Ovary (tissue), 9 donors: Measurements from ENCODE around the gene ALX3. TPM values are rescaled to one million over a fixed set of nuclear protein-coding genes. Genes with fewer than 3 reads are reported as not detected.

Experiments used
- DNase-seq, 5 donors: peaks; one replicate each; pipeline ENCODE4 v3.0.0-alpha.2; 2019 to 2020
- H3K27ac ChIP-seq, 2 donors: fragments of 200-600 bp; one replicate each; pipeline versions ENCODE4 v1.5.1 to v1.8.0; 2019 to 2022
- H3K27me3 ChIP-seq: fragments of 200-600 bp; one replicate; pipeline ENCODE4 v1.8.0; 2022
- H3K36me3 ChIP-seq: fragments of 200-600 bp; sonication (generic); one replicate; pipeline ENCODE4 v1.5.1; 2019
- H3K4me1 ChIP-seq: one replicate; pipeline ENCODE4 v1.8.1; 2013; ENCODE audit warnings: mild to moderate bottlenecking, moderate library complexity; ENCODE audit not compliant: insufficient read depth
- H3K4me3 ChIP-seq: fragments of 200-600 bp; sonication (generic); one replicate; pipeline ENCODE4 v1.5.1; 2017
- H3K9me3 ChIP-seq, 2 donors: fragments of 200-600 bp in 1 of 2; sonication (generic) in 1 of 2; one replicate each; pipeline versions ENCODE4 v1.5.1 to v1.8.1; 2013 to 2019; ENCODE audit warnings: mild to moderate bottlenecking in 1 of 2, moderate library complexity in 1 of 2
- CTCF ChIP-seq, 3 donors: fragments of 450-650 bp in 2 of 3; fragments of 200-600 bp in 1 of 3; IDR thresholded peaks; one replicate each; pipeline versions ENCODE4 v1.5.1 to v1.8.0; 2016 to 2022; ENCODE audit warnings: antibody characterized with exemption in 3 of 3, mild to moderate bottlenecking in 1 of 3
- EP300 ChIP-seq: sonication (generic); formaldehyde crosslinking; IDR thresholded peaks from one replicate; pipeline ENCODE4 v1.6.1; 2017; ENCODE audit warnings: antibody characterized with exemption
- POLR2A ChIP-seq: fragments of 450-650 bp; IDR thresholded peaks from one replicate; pipeline ENCODE4 v1.6.1; 2017; ENCODE audit warnings: antibody characterized with exemption, mild to moderate bottlenecking, moderate library complexity
- WGBS, 3 donors: extraction: QIAGEN DNeasy Blood & Tissue Kit in 1 of 3; methylation state at CpG; one replicate each; pipeline versions ENCODE4 v1.1.5 to v1.1.7; 2013 to 2017; 5-methylcytosine and 5-hydroxymethylcytosine counted together
- intact Hi-C, 4 donors: fragments of 100-400 bp; cut with DNase I; formaldehyde crosslinking; loops; one replicate each; pipeline versions ENCODE4 v1.11.0 to v1.15.1; 2022 to 2023
- polyA plus RNA-seq, 2 donors: library from polyadenylated mRNA; stranded (reverse); fragments of 200-250 nt in 1 of 2; fragments of 350-450 nt in 1 of 2; fragmentation: Illumina TruSeq in 1 of 2; extraction: RNeasy Lipid Tissue Mini Kit (QIAGEN cat#74804) in 1 of 2; gene quantifications; one replicate each; pipeline ENCODE4 v1.2.3, GENCODE V29; 2013 to 2014
- total RNA-seq, 7 donors: library from RNA; depleted of rRNA in 2 of 7; stranded (reverse); fragments of >200 nt in 2 of 7; fragmentation: NEBNext Ultra II Directional in 3 of 7; extraction: Animal tissue kit (Norgen Biotek cat#: 25700) in 3 of 7; gene quantifications; one replicate each; pipeline versions ENCODE4 v1.1.0 to v1.2.4, GENCODE V29; 2016 to 2023
- donor health status: DM: no; HTN: no; CAD: no; lungs with moderate emphysema.
- donor health status: DM: no; HTN: no; CAD: no.
- donor health status: Bipolar disorder and iron deficiency.
- donor health status: DM: yes; HTN: yes; CAD: no.
- donor health status: DM: no; HTN: no; CAD: no.
- donor health status: DM: yes; HTN: yes; CAD: no.

ALX3 gene
- total and polyA plus RNA-seq, 9 donors, result 0.12 to 0.43 (median 0.36) TPM; not detected in 4

- 76 to 85% (median 81%) methylated on average over 18 of the region's 18 CpGs for WGBS, 3 donors
- no peaks in the 10 kb centered on the region for H3K4me1 ChIP-seq
- no peak overlapping the region for H3K4me3 ChIP-seq
- no peak for TF ChIP-seq POLR2A
- intact Hi-C loops, result no loop called here
- peaks cover 10% of the 10 kb centered on the region for H3K27me3 ChIP-seq
- no peaks in the 10 kb centered on the region for H3K36me3 ChIP-seq
- H3K9me3 ChIP-seq, result peaks cover 0 to 5% of the 10 kb centered on the region in 2 donors
- H3K27ac ChIP-seq, result no peak overlapping the region
- no peak for DNase-seq
Measured at GRCh38 chr1:110064576-110065337, 5.7 kb downstream of the ALX3 start.

DNA sequence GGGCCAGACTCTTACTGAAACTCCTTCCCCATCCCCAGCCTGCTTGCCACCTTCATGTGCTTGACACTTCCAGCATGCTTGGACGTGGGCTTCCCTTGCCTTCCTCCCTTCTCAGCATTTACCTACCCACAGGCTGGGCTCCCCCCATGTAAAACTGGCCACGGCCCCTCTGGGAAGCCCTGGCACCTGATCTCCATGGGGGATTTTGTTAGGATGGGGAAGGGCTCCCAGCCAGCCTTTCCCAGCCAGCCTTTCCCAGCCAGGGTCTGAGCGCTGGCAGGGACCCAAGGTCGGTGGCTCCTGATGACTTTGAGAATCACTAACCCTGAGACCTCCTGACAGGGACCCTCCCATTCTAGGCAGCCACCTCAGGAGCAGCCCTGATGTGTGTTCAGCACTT is 6.7 kb downstream of the ALX3 start:
- TF ChIP-seq CTCF (IDR thresholded peaks at IDR 0.05) (no peak), POLR2A (no peak), EP300 (no peak)
- Histone ChIP-seq H3K4me1 (no peaks in the 10 kb centered on the region), H3K27me3 (peaks cover 1% of the 10 kb centered on the region), H3K4me3 (no peak overlapping the region), H3K27ac (no peak overlapping the region), H3K36me3 (no peaks in the 10 kb centered on the region), H3K9me3 (peaks cover 0 to 5% of the 10 kb centered on the region in 2 donors)
- intact Hi-C loops, result no loop called here
- no peak for DNase-seq
- WGBS, 3 donors, result 33 to 63% (median 36%) methylated on average over 4 of the region's 4 CpGs

GRCh38 chr1:110062612-110063011 is 7.9 kb downstream of the ALX3 start:
- Histone ChIP-seq H3K4me3 (no peak overlapping the region), H3K9me3 (no peaks in the 10 kb centered on the region), H3K27me3 (no peaks in the 10 kb centered on the region), H3K27ac (no peak overlapping the region), H3K36me3 (no peaks in the 10 kb centered on the region), H3K4me1 (no peaks in the 10 kb centered on the region)
- no peak for DNase-seq
- intact Hi-C loops, result no loop called here
- TF ChIP-seq CTCF (IDR thresholded peaks at IDR 0.05) (no peak), EP300 (no peak), POLR2A (no peak)
- 68 to 92% (median 76%) methylated on average over 2 of the region's 2 CpGs for WGBS, 3 donors

GRCh38 chr1:110061341-110061740 is 9.1 kb downstream of the ALX3 start:
- no peak for DNase-seq
- H3K27me3 ChIP-seq, result no peaks in the 10 kb centered on the region
- TF ChIP-seq POLR2A, result no peak
- no peak for TF ChIP-seq EP300
- TF ChIP-seq CTCF (IDR thresholded peaks at IDR 0.05), result no peak
- no peaks in the 10 kb centered on the region for H3K36me3 ChIP-seq
- intact Hi-C loops, result no loop called here
- H3K4me3 ChIP-seq, result no peak overlapping the region
- H3K9me3 ChIP-seq, result no peaks in the 10 kb centered on the region
- H3K27ac ChIP-seq, result no peak overlapping the region
- WGBS, 3 donors, result 94 to 95% (median 94%) methylated on average over 10 of the region's 10 CpGs
- no peaks in the 10 kb centered on the region for H3K4me1 ChIP-seq

DNA sequence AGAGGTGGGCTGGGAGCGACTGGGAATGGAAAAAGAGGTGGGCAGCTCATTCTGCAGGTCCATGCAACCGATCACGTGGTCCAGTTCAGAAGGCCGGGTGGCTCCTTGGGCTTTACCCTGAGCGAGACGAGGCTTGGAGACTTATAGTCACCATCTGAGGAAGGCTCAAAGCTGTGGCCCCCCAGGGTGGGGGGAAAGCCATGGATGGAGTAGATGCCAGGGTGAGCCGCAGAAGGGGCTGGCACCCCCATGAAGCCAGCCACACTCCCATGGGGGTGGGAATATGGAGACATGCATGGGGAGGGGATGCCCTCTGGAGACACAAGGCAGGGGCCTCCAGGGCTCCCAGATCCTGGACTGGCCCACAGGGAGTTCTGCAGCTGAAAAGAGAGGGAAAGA is 9.8 kb downstream of the ALX3 start:
- H3K4me3 ChIP-seq, result no peak overlapping the region
- TF ChIP-seq POLR2A, result no peak
- no peak for TF ChIP-seq CTCF (IDR thresholded peaks at IDR 0.05)
- TF ChIP-seq EP300, result no peak
- no peak overlapping the region for H3K27ac ChIP-seq
- H3K9me3 ChIP-seq, result no peaks in the 10 kb centered on the region
- DNase-seq, result no peak
- intact Hi-C loops, result no loop called here
- H3K36me3 ChIP-seq, result no peaks in the 10 kb centered on the region
- H3K4me1 ChIP-seq, result no peaks in the 10 kb centered on the region
- H3K27me3 ChIP-seq, result no peaks in the 10 kb centered on the region
- WGBS, 3 donors, result 92 to 94% (median 92%) methylated on average over 7 of the region's 7 CpGs
